Right ventricle myocardium inferior (tissue), 1 donor: ENCODE results near the gene TMEM187. TPM values are rescaled to one million over a fixed set of nuclear protein-coding genes. Genes with fewer than 3 reads are reported as not detected.

Experiments
- ATAC-seq: fragments of 200-7000 bp; cut with Tn5 transposase; one replicate; pipeline ENCODE4 v1.9.1; 2020; ENCODE audit warnings: mild to moderate bottlenecking, moderate library complexity
- DNase-seq: peaks from one replicate; pipeline ENCODE4 v3.0.0; 2021; ENCODE audit errors: missing footprints
- intact Hi-C: fragments of 100-400 bp; cut with DNase I; formaldehyde crosslinking; loops from one replicate; pipeline ENCODE4 v1.11.0; 2022
- microRNA-seq: library from miRNA; unstranded; fragments of <30 nt; microRNA quantifications from one replicate; pipeline ENCODE4 v1.2.0, GENCODE V29; 2020
- total RNA-seq: library from RNA; stranded (reverse); fragmentation: NEBNext Ultra II Directional; extraction: Animal tissue kit (Norgen Biotek cat#: 25700); gene quantifications from one replicate; pipeline ENCODE4 v1.2.1, GENCODE V29; 2021
- donor health status: DM: no; HTN: yes; CAD: no; lungs with severe emphysema.

The TMEM187 gene
- total RNA-seq, 1 donor from 2014 or later = 6.9 TPM

- intact Hi-C loops = no loop called here
- no peak for DNase-seq
- no peak for ATAC-seq
Measured at GRCh38 chrX:154024271-154024670, 51.7 kb downstream of the TMEM187 start.

GRCh38 chrX:154025230-154025629 is 52.7 kb downstream of the TMEM187 start:
- ATAC-seq (no peak), DNase-seq (no peak)
- intact Hi-C loops = no loop called here

- DNase-seq (no peak), ATAC-seq (no peak)
- intact Hi-C loops = no loop called here
Measured at GRCh38 chrX:154026136-154027021, 53.8 kb downstream of the TMEM187 start.

GRCh38 chrX:154027022-154027402 is 54.5 kb downstream of the TMEM187 start:
- intact Hi-C loops = no loop called here
- DNase-seq (no peak), ATAC-seq (no peak)

- ATAC-seq (no peak), DNase-seq (no peak)
- intact Hi-C loops = no loop called here
Measured at GRCh38 chrX:154027986-154028385, 55.4 kb downstream of the TMEM187 start.

GRCh38 chrX:154028502-154029184 is 56.1 kb downstream of the TMEM187 start:
- DNase-seq = no peak
- no peak for ATAC-seq
- intact Hi-C loops = no loop called here

- intact Hi-C loops = no loop called here
- DNase-seq = no peak
- no peak for ATAC-seq
Measured at GRCh38 chrX:154029439-154029838, 56.9 kb downstream of the TMEM187 start.

GRCh38 chrX:154030266-154030665 is 57.7 kb downstream of the TMEM187 start:
- intact Hi-C loops = no loop called here
- ATAC-seq (no peak), DNase-seq (no peak)

- intact Hi-C loops = no loop called here
- DNase-seq = no peak
- ATAC-seq = no peak
Measured at GRCh38 chrX:154030715-154031305, 58.3 kb downstream of the TMEM187 start.

- ATAC-seq = no peak
- DNase-seq = no peak
- intact Hi-C loops = no loop called here
Measured at GRCh38 chrX:154032160-154032559, 59.6 kb downstream of the TMEM187 start.

- no peak for DNase-seq
- no peak for ATAC-seq
- intact Hi-C loops = no loop called here
Measured at GRCh38 chrX:154032653-154033052, 60.1 kb downstream of the TMEM187 start.

Small RNA genes lying within 50 kb of the gene (microRNA-seq; reads per million reads assigned to microRNA genes)
- gene MIR3202-1 (not detected), gene MIR3202-2 (not detected), gene MIR718 (not detected)

Other genes with a start within 250 kb of the TMEM187 start
- gene BCAP31, start 248.4 kb upstream of the TMEM187 start, total RNA-seq = 98.5 TPM
- gene ABCD1, start 247.9 kb upstream of the TMEM187 start, total RNA-seq = 16.4 TPM
- gene PLXNB3, start 208.5 kb upstream of the TMEM187 start, total RNA-seq = 2.3 TPM
- gene SRPK3, start 191.7 kb upstream of the TMEM187 start, total RNA-seq = 43.3 TPM
- 78.7 TPM for gene IDH3G, start 178.4 kb upstream of the TMEM187 start, total RNA-seq
- gene SSR4, start 178.1 kb upstream of the TMEM187 start, total RNA-seq = 150 TPM
- 2.8 TPM for gene PDZD4, start 142.2 kb upstream of the TMEM187 start, total RNA-seq
- 6.1 TPM for gene L1CAM, start 86.6 kb upstream of the TMEM187 start, total RNA-seq
- gene AVPR2, start 68.1 kb upstream of the TMEM187 start, total RNA-seq = 3.2 TPM
- 9.7 TPM for gene ARHGAP4, start 46.5 kb upstream of the TMEM187 start, total RNA-seq
- gene NAA10, start 37.7 kb upstream of the TMEM187 start, total RNA-seq = 80.6 TPM
- 8.8 TPM for gene RENBP, start 28.1 kb upstream of the TMEM187 start, total RNA-seq
- gene HCFC1, start 936 bp upstream of the TMEM187 start, total RNA-seq = 25.4 TPM
- 38.6 TPM for gene IRAK1, start 47.1 kb downstream of the TMEM187 start, total RNA-seq
- gene MECP2, start 125.0 kb downstream of the TMEM187 start, total RNA-seq = 32.8 TPM
- not detected for gene OPN1LW, start 171.5 kb downstream of the TMEM187 start, total RNA-seq
- not detected for gene OPN1MW, start 209.8 kb downstream of the TMEM187 start, total RNA-seq
- not detected for gene OPN1MW2, start 247.0 kb downstream of the TMEM187 start, total RNA-seq